Measurements from ENCODE around the gene SSTR5.
"Not testable (repeated sequence)": the region's sequence is repeated elsewhere in the genome, so short reads cannot be mapped to it uniquely, and the experiment has no call there.

The SSTR5 gene

GRCh38 chr16:1073566-1074378, 1.2 kb downstream of the SSTR5 start:
- DNase-seq (ENCODE audit: low read depth), result no peak

- DNase-seq (ENCODE audit: low read depth), result no peak
These were observed 1.8 kb downstream of the SSTR5 start for GRCh38 chr16:1074379-1074649.

GRCh38 chr16:1075546-1075945, 3.0 kb downstream of the SSTR5 start:
- no peak for DNase-seq (ENCODE audit: low read depth)

GRCh38 chr16:1076801-1077576, 4.4 kb downstream of the SSTR5 start:
- no peak for DNase-seq (ENCODE audit: low read depth)

GRCh38 chr16:1077877-1078578, 5.5 kb downstream of the SSTR5 start:
- DNase-seq (ENCODE audit: low read depth), result no peak

GRCh38 chr16:1078579-1079021, 6.1 kb downstream of the SSTR5 start:
- DNase-seq (ENCODE audit: low read depth), result no peak

- no peak for DNase-seq (ENCODE audit: low read depth)
These were observed 6.8 kb downstream of the SSTR5 start for GRCh38 chr16:1079341-1079740.

- no peak for DNase-seq (ENCODE audit: low read depth)
These were observed 7.4 kb downstream of the SSTR5 start for GRCh38 chr16:1079786-1080525.

- no peak for DNase-seq (ENCODE audit: low read depth)
These were observed 8.5 kb downstream of the SSTR5 start for GRCh38 chr16:1080801-1081733.

- DNase-seq (ENCODE audit: low read depth), result no peak
These were observed 9.3 kb downstream of the SSTR5 start for GRCh38 chr16:1081734-1082265.

- no peak for DNase-seq (ENCODE audit: low read depth)
These were observed 9.9 kb downstream of the SSTR5 start for GRCh38 chr16:1082266-1082951.

- DNase-seq (ENCODE audit: low read depth), result no peak
These were observed 10.6 kb downstream of the SSTR5 start for GRCh38 chr16:1082952-1083675.

GRCh38 chr16:1084971-1085370, 12.4 kb downstream of the SSTR5 start:
- DNase-seq (ENCODE audit: low read depth), result no peak

- not testable (repeated sequence) for DNase-seq (ENCODE audit: low read depth)
These were observed 13.9 kb downstream of the SSTR5 start for GRCh38 chr16:1086443-1086842.

- no peak for DNase-seq (ENCODE audit: low read depth)
These were observed 16.0 kb downstream of the SSTR5 start for GRCh38 chr16:1088295-1089170.

- no peak for DNase-seq (ENCODE audit: low read depth)
These were observed 16.9 kb downstream of the SSTR5 start for GRCh38 chr16:1089439-1089821.

GRCh38 chr16:1089822-1090619, 17.5 kb downstream of the SSTR5 start:
- no peak for DNase-seq (ENCODE audit: low read depth)

Data from activated T-helper 1 cell treated with Interleukin-2 at 50 U/mL for 16 hours (primary cell).